GM18519 (cell line): ENCODE results near the gene ERBB4.
"Not testable (repeated sequence)": the region's sequence is repeated elsewhere in the genome, so short reads cannot be mapped to it uniquely, and the experiment has no call there.

Experiments
- ATAC-seq: cut with Tn5 transposase; IDR thresholded peaks from one replicate; pipeline ENCODE4 v1.9.1; 2021; ENCODE audit warnings: mild to moderate bottlenecking, moderate library complexity; ENCODE audit not compliant: unreplicated experiment, low FRiP score

Gene ERBB4

DNA sequence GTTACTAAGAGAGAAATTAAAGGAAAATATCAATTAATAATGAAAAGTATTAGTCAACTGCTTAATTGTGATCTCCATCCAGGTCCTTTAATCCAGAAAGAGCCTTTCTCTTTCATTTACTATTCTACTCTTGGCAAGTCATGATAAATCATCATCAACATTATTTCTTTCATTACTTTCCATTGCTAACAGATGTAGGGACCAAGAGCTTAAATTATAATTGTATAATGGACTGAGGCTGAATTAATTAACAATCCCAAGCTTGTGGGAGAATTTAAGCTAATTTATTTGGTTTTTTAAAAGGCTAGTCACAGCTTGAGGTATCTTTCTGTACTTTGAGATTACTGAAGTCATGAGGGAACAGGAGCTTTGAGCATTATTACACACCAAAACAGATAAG, 223.9 kb downstream of the ERBB4 start:
- ATAC-seq: no peak

DNA sequence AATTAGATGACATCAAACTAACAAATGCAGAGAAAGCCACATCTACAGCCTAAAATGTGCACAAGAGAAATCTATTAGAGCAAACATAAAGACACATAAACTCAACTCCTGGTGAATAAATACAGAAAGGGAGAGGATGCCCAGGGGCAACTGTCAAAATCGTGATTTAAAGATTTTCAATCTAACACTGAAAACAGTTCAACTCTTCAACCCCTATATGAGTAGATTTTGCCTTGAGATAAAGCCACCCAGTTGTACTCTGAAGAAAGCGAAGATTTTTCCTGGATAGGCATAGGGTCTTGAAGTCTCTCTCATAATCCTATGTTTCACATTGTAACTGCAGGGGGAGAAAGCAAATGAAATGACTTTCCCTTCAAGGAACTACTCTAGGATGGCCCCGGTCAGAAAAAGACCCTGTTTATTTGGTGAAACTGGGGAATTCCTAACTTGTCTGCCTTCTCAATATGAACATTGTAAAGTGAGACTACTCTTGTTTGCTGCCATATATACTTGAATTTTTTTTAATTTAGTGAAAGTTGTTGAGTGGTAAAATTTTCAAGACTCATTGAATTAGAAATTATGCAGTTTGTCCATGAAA, 226.7 kb downstream of the ERBB4 start:
- no peak for ATAC-seq

DNA sequence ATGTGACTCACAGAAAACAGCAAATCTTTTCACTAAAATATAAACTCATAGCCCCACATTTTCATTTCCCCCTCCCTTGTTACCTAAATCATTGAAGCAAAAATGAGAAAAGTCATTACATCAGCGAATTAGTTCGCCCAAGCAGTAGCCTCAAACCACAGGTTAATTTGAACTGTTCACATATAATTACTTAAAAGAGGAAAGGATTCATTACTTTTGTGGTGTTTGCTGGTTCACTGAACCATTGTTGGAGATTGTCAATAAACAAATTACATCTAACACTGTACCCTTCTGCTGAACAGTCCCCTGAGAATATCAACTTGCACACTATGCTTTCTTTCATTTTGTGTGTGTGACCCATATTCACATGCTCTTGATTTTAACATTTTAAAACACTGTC, 238.7 kb downstream of the ERBB4 start:
- no peak for ATAC-seq

DNA sequence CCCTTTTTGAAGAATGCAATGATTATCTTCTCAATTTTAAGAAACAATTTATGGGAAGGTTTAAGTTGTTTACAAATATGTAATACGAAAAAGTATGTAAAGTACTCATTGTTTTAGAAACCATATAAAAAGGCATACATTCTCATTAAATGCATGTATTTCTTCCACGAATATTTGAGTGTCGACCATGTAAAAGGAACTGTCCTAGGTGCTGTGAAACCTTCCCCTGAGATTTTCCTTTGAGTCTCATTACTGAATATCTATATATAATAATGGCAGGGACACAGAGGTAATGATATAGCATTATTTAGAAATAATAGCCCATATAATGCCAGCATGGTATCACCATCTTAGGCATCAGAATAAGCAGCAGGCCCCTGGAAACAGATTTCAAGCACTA, 239.3 kb downstream of the ERBB4 start:
- ATAC-seq: no peak

DNA sequence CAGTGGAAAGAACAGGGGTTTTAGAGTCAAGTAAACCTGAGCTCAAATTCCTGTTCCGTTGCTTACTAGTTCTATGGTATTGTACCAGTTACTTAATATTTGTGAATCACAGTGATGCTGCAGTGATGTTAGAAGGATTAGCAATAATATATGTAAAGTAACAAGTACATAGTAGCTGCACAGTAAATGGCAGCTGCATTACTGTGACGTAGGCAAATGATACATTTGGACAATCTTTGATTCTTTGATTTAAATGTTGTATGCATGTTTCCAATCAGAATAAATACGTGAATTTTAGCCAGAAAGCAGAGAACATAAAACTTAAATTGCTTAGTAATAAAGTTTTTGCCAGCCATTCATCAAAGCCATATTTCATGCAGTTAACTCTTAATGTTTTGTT, 243.0 kb downstream of the ERBB4 start:
- ATAC-seq: no peak

DNA sequence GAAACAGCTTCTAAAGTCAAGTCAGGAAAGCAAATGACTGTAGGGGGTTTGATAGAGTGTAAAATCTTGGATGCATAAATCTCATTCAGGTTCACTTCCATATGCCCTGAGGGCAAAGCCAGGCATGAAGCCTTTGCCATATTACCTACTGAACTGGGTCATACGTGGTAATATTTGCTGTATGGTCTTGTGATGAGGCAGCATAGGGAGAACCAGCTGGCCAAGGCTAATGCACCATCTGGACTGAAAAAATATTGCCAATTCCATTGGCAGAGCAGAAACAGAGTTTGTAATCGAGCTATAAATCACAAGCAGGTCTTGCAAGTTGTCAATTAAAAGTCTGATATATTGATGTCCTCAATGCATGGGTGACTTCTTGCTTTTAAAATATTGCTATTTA, 243.8 kb downstream of the ERBB4 start:
- no peak for ATAC-seq

DNA sequence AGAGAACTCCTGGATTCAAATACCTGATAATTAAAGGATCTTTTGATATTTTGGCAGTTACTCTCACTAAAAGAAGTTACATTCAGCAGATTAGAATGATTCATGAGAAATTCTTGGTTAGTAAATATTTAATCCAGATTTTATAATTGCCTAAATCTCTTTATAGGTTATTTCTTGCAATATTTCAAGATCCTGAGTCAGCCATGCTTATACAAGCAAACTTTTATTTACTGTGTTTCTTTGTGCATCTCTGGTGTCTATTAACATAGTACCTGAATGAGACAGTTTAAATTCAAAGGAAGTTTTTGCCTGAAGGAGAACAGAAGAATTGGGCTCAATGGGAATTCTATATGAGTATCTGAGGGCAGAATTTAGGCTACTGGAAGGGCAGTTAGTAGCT, 249.3 kb downstream of the ERBB4 start:
- no peak for ATAC-seq

DNA sequence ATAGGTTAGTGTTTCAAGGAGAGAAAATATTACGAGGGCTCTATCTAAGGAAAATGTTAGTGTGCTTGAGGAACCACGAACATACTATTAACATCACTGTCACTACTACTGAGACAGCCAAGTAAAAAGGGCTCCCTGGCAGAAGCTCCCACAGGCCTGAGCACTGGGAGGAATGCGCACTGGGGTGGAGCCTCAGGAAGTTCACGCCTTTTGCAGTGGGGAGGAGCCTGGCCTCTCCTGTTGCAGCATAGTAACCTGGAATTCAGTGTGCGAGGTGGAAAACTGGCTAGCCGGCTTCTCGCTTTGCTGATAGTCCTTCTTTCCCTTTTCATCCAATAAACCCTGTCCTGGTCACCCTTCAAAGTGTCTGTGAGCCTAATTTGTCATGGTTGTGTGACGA, 250.3 kb downstream of the ERBB4 start:
- ATAC-seq: no peak

DNA sequence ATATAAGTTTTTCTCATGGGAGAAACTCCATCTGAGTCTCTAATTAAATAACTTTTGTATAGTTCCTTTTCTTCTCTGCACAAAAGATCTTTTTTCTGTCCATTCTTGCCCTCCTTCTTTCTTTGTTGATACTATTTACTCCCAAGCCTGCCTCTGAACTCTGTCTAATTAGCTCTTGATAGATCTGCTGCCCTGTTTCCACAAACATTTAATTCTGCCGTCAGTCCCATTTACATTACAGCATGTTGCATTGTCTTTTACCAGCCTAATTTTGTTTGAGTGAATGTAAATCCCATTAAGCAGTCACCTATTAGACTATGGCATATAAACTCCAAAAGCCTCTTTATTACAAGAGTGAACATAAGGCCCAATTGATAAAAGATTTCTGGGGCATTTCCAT, 254.4 kb downstream of the ERBB4 start:
- ATAC-seq: no peak

DNA sequence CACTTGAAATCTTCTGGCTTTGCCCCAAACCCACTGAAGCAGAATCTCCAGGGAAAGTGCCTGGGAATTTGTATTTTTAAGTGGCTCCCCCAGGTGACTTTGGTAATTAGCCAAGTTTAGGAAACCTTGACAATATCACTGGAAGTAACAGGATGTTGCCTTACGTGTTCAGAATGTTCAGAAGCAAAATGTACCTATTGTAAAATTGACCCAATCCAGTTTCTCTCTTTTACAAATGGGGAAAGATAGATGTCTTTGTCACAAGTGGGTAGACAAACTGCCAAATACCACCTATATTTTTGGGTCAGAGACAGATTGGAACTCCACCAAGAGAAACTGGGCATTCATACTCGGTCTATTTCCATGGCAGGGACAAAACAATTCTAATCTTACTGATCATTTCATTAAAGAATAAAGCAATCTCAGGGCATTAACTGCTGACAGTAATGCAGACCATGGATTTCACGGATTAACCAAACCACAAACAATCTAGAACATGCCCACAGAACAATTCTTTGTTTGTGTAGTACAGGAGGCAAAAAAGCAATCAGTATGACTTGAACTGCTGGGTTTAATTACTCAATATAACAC, 255.8 kb downstream of the ERBB4 start:
- no peak for ATAC-seq

DNA sequence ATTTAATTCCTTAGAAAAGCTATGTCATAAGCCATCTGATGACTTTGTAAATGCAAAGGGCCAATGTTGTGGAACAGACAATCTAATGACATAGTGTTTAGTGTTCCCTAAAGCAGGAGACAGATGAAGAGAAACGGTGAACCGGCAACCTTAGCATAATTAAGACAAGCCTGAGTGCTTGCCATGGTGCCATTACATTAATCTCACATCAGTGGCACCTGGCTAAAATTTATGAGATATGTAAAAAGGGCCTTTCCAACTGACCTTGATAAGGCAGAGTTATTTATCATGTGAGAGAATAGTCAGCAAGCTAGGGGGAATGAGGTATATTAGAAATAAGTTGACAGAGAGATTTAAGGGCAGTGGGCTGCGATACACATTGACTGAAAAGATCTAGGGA, 261.8 kb downstream of the ERBB4 start:
- ATAC-seq: no peak

DNA sequence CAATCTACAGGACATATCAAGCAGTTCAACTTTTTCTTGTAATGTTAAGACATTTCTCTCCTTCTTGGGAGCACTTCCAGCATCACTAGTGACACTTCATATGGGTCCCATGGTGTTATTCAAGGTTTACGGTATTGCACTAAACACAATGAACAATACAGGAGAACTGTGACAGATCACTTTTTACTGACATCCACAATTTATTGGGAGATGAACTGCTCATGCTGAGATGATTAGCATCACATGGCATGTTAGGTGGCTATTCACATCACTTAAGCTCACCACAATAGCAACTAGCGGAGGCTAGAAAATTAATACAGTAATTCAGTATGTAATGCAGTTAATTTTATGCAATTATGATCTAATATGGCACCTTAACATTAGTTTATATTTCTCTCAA, 264.4 kb downstream of the ERBB4 start:
- ATAC-seq: no peak

DNA sequence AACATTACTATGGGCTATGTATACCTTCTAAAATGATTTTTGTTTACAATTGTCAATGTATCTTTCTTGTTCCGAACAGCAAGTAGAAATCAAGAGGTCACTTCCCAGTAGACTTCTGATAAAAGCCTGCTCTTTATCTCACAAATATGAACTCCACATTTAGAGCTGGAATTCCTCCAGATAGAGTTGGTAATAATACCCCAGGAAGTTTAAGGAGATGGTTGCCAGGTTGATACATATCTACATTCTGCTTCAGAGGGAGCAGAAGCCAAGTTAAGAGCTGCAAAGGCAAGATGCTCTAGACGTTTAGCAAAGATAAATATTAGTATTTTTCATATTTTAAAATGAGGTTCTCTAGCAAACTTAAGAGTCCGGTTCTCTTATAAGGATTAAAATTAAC, 267.0 kb downstream of the ERBB4 start:
- ATAC-seq: no peak

DNA sequence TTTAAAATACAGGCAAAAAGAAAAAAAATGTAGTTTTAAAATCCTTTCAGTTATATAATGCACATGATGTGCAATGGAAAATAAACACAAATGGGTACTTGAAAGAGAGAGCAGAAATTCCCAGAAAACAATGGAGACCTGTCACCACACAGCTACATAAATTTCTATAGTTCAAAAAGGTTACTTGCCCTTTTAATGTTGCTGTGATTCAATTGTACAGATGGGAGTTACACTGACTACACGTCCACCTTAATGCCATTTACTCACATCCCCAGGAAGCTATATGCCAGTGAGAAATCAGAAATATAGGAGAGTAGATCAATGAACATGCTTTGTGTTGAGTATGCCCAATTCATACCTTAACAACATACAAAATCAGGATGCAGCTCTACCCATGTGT, 269.6 kb downstream of the ERBB4 start:
- ATAC-seq: no peak

DNA sequence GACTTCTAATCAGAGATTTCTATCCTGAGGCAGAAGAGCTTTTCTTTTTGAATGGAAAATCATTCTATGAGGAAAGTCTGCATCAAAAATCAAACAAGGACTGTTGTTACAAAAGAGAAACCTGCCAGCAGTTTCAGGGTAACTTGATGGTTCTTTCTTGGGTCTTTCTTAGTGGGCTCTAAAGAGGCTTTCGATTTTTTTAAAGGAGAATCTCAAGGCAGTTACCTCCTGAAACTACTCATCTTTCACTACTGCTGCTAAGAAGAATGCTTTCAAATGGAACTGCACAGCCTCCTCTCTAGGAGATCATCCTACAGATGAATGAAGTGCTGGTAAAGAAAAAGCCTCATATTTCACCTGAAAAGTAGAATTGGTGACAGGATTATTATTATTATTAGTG, 272.3 kb downstream of the ERBB4 start:
- no peak for ATAC-seq

DNA sequence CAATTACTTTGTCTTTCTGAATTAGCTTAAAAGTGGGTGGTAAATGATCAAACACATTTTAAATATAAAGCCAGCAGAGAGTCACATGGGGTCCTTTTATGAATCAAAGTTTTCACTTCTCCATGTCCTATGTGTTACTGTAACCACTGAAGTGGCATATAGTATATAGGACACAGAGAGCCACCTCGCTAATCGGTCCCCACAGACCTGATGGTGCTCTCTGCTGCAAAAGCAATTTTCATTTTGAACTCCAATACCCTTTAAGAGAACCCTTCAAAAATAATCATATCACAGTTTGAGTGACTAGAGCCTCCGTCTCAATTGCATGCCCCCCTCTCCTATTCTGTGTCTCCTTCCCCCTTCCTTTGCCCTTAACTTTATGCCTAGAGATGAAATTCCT, 272.8 kb downstream of the ERBB4 start:
- no peak for ATAC-seq

DNA sequence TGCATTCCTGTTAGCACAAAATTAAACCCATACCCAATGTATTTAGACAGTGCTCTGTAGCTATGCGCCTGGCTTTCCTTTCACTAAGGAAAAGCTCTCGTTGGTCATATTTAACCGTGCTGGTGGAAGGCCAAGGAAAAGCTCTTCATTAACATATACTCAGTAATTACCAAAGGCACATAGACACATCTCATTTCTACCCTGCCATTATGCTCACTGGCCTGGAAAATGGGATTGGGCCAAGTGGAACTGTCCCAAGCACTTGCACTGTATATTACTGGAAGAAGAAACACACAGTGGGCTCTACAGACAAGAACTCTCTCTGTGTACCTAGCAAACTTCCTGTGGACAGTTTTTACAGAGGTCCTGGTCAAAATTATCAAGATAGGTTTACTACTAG, 274.4 kb downstream of the ERBB4 start:
- ATAC-seq: no peak

DNA sequence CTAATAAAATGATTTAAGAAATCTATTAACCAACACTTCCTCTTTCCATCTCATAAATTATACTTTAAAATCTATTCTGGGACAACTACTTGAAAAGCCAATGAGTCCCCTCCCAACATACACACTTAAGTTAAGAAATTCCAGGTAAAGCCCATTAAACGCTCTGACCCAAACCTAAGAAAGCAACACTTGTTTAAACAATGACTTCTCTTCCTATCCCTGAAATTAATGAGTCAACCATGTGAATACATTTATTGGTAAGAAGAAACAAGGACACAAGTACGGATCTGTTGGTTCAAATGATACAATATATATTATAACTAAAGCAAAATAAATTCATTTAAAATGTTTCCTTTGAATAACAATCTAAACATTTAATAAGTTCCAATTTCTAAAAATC, 279.4 kb downstream of the ERBB4 start:
- ATAC-seq: no peak

DNA sequence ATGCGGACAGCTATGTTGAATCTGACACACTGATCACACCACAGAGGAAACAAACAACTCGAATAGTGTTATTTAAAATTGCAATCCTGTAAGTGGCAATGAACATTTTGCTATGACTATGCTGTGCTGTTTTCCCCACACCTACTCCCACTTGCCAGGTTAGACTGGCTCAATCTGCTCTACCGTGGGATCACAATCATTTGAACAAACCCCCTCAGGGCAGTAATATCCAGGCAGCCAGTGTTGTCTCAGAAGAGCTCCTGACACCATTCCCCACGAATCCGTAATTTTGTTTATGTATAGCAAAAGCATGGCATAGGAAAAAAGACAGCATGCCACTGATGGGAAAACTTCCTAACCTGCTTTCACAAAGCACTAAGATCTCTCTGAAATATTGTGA, 284.3 kb downstream of the ERBB4 start:
- no peak for ATAC-seq

DNA sequence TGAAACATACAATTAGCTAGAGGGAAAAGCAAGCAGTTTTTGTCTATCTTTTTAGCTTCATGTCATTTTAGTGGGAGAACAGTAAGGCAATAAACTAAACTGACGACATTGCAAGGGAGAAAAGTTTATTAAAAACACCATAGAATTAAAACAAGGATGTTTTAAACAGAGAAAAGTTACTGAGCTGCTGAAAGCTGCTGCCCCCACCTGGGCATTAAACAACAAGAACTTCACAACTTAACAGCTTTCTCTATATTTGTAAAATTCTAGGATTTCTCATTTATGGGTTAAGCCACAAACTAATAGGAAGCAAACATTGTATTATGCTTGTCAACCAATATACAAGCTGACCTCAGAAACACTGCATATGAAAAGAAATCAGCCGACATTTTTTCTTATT, 289.2 kb downstream of the ERBB4 start:
- ATAC-seq: no peak

DNA sequence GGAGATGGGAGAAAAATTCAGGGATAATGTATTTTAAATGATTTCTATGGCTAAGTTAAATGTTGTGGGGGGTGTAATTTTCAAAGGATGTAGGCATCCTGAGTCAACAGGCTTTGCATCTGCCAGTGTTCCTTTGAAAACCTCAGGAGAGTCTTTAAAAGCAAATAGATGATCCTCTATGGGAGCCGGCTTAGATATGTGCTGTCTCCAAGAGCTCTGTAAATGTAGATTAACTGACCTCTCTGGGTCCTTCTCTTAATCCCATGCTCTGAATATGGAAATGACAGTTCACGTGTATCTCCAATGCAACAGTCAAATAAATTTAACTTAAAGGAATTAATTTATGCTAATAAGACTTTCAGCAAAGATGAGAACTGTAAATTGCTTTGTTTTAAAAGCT, 292.7 kb downstream of the ERBB4 start:
- no peak for ATAC-seq

DNA sequence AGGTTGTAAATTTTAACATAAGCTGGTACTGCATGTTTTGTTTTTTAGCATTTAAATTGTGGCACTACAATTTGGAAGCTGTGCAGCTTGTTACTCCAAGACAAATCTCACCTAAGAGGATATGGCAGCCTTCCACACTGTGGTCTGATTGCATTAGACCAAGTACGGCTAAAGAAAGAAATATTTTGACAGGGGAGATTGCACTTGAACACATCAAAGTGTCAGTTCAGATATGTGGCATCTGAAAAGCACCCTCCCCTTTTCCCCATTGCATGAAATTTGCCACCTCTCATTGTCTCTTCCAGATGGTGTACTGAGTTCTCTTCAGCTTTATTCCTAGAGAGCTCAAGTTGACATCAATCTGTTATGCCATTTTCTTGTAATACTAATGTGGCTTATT, 295.9 kb downstream of the ERBB4 start:
- no peak for ATAC-seq

DNA sequence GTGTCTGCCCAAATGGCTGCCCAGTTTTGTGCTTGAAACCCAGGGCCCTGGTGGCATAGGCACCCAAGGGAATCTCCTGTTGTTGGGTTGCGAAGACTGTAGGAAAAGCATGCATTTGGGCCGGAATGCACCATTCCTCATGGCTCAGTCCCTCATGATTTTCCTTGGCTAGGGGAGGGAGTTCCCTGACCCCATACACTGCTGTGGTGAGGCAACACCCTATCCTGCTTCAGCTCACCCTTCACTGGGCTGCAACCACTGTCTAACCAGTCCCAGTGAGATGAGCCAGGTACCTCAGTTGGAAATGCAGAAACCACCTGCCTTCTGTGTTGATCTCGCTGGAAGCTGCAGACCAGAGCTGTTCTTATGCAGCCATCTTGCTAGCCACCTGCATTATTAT, 300.4 kb downstream of the ERBB4 start:
- not testable (repeated sequence) for ATAC-seq
